ENCODE results near the gene IL17RB. TPM values are rescaled to one million over a fixed set of nuclear protein-coding genes. Genes with fewer than 3 reads are reported as not detected.

IL17RB gene
- total RNA-seq (2022) (0.19 and 0.42 TPM in 2 replicates), Bru-seq, nascent RNA (percentile 6 among the genes with signal in this experiment), BruChase-seq, experiment 1, labeled RNA remaining after a 6-hour chase (not detected), BruChase-seq, experiment 2, labeled RNA remaining after a 2-hour chase (percentile 17 among the genes with signal in this experiment)
- long read RNA-seq, result 0 reads

- POLR2A ChIA-PET, result interaction anchor here (0.8 kb wide), 1 partner anchor 45 kb away, joined by 4 read pairs; the partner anchor contains the start of gene SELENOK
- H3K4me3 Mint-ChIP-seq (ENCODE audit: unreplicated experiment), result peak within 1 kb of the TSS; percentile 61
- DNase-seq (ENCODE audit: unreplicated experiment), result peak; percentile 33
- BruUV-seq (replicated peaks), result no TSS peak
- no peak for TF ChIP-seq CTCF (IDR thresholded peaks at IDR 0.05; ENCODE audit: unreplicated experiment)
- H3K27ac Mint-ChIP-seq (ENCODE audit: low read depth, unreplicated experiment), result no peak within 1 kb of the TSS
- no peaks in the 10 kb centered on the region for H3K4me1 Mint-ChIP-seq (ENCODE audit: insufficient read depth, unreplicated experiment)
- no peaks in the 10 kb centered on the region for H3K36me3 Mint-ChIP-seq (ENCODE audit: insufficient read depth, unreplicated experiment)
- H3K27me3 Mint-ChIP-seq (ENCODE audit: insufficient read depth, unreplicated experiment), result no peaks in the 10 kb centered on the region
- CTCF ChIA-PET, result interaction anchor here (0.5 to 1.0 kb wide), 4 partner anchors 19 to 1704 kb away, joined by 3 to 6 read pairs (median 4); no protein-coding TSS in a partner anchor
- intact Hi-C loops (cut with micrococcal nuclease), result no loop called here
- H3K9me3 Mint-ChIP-seq (ENCODE audit: unreplicated experiment), result no peaks in the 10 kb centered on the region
Measured at GRCh38 chr3:53846134-53846850, at the start of gene IL17RB, which contains the start of gene CHDH. Gene IL17RB (plus strand): TSS chr3:53846568. CDS start chr3:53846589, 21 bp downstream. Gene CHDH (minus strand): TSS chr3:53846419. CDS start chr3:53824008, 22,411 bp downstream.

DNA sequence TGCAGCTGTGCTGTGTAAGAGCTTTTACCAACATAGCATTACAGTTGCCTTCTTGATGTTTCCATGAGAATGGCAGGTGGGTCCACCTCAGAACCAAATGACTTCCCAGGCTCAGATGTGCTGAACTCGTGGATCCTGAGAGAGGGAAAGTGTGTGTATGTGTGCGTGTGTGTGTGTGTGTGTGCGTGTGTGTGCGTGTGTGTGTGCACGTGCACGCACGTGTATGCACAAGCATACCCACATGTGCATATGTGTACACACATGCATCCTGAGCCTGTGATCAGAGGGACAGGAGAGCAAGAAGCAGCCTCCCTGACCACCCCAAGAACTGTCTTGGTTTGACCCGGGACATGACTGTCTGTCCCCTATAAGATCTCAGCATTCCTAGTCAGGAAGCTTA is 48.2 kb upstream of the IL17RB start:
- CTCF ChIA-PET, result interaction anchor here (0.6 kb wide), 1 partner anchor 454 kb away, joined by 3 read pairs; no protein-coding TSS in a partner anchor
- Mint-ChIP-seq H3K36me3 (ENCODE audit: insufficient read depth, unreplicated experiment) (no peaks in the 10 kb centered on the region), H3K9me3 (ENCODE audit: unreplicated experiment) (no peaks in the 10 kb centered on the region), H3K27ac (ENCODE audit: low read depth, unreplicated experiment) (no peak overlapping the region), H3K4me1 (ENCODE audit: insufficient read depth, unreplicated experiment) (peaks cover 11% of the 10 kb centered on the region), H3K4me3 (ENCODE audit: unreplicated experiment) (no peak overlapping the region), H3K27me3 (ENCODE audit: insufficient read depth, unreplicated experiment) (no peaks in the 10 kb centered on the region)
- POLR2A ChIA-PET, result no interaction called here
- intact Hi-C loops (cut with micrococcal nuclease), result no loop called here
- TF ChIP-seq CTCF (IDR thresholded peaks at IDR 0.05; ENCODE audit: unreplicated experiment), result no peak
- DNase-seq (ENCODE audit: unreplicated experiment), result no peak
- no TSS peak for BruUV-seq (replicated peaks)

DNA sequence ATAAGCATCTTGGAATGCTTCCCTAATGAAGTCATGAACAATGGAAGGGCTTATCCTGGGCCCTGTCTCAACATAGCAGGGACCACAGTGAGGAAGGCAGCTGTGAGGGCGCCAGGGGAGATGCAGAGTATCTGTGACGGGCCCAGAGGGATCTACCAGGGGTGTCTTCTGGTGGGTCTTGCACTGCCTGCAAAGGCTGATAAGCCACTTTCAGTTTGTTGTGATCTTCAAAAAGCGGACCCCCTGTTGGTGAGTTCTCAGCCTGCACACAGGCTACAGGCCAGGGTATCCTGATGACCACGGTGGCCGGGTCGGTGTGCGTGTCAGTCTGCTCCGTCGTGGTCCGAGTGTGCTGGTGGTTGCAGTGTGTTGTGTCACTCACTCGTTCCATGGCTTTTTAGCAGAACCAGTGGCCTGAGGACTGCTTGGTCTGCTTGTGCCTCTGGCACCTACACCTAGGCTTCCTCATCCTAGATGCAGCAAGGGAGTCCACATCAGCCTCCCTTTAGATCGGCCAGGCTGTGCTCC is 47.0 kb upstream of the IL17RB start:
- DNase-seq (ENCODE audit: unreplicated experiment), result no peak
- TF ChIP-seq CTCF (IDR thresholded peaks at IDR 0.05; ENCODE audit: unreplicated experiment), result no peak
- ChIA-PET POLR2A (no interaction called here), CTCF (no interaction called here)
- Mint-ChIP-seq H3K4me3 (ENCODE audit: unreplicated experiment) (no peak overlapping the region), H3K27me3 (ENCODE audit: insufficient read depth, unreplicated experiment) (no peaks in the 10 kb centered on the region), H3K27ac (ENCODE audit: low read depth, unreplicated experiment) (no peak overlapping the region), H3K4me1 (ENCODE audit: insufficient read depth, unreplicated experiment) (peaks cover 11% of the 10 kb centered on the region), H3K36me3 (ENCODE audit: insufficient read depth, unreplicated experiment) (no peaks in the 10 kb centered on the region), H3K9me3 (ENCODE audit: unreplicated experiment) (no peaks in the 10 kb centered on the region)
- intact Hi-C loops (cut with micrococcal nuclease), result no loop called here
- no TSS peak for BruUV-seq (replicated peaks)
